ENCODE results near the gene SEPSECS.

Gene SEPSECS

DNA sequence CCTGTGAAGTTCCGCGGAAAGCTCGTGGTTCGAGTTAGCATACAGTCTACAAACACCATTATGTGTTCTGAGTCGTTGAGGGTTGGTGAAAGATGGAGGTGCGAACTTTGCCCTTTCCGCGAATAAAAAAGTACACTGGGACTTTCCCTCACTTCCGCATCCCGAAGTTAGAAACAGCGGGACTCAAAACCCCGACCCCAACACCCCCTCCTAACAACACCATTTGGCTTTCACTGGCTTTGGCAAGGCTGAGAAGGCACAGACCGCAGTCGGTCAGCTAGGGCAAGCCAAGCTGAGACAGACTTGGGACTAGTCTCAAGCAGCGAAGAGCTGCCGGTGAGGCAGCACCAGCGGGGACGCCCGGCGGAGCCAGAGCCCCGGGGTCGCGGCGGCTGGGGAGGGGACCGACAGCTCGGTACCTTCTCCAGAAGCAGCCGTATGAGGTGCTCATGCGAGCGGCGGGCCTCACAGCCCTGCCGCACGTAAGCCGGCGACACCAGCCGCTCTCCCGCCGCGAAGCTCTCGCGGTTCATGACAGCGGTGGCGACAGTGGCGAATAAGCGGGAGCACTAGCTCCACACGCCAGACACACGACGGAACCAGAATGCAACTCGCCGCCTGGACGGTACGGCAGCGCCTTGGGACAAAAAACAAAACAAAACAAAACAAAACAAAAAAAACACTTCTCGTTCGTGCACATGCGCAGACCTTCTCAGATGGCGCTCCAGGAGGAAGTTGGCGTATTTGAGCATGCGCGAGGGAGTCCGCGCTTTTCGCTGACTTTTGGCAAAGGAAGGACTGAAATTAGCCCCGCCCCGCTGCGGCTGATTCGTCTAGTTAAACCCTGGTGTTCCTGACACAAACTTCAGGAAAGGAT, at the start of gene SEPSECS:
Gene SEPSECS (minus strand): TSS at position 613 of the 877 bp plus-strand sequence. CDS start 80 bp downstream, at position 533.
- peak; percentile 97 for DNase-seq (ENCODE audit: low spot score)

DNA sequence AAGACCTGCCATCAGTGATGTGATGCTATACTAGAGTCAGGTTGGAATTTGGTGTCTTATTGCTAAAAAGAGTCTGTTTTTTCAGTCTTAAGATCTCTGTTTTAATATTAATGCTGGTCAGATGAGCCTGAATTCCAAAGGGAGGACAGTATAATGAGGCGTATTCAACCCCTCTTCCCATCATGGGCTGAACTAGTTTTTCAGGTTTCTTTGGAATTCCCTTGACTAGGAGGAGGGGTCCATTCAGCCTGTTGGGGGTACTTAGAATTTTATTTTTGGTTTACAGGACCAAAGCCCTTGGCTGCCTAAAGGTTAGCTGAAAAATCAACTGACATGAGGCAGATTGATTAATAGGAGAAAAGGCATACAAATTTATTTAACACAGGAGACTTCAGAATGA, 49.5 kb upstream of the SEPSECS start:
- no peak for DNase-seq (ENCODE audit: low spot score)

- DNase-seq (ENCODE audit: low spot score), result no peak
These were observed 47.7 kb upstream of the SEPSECS start for GRCh38 chr4:25207997-25208396.

DNA sequence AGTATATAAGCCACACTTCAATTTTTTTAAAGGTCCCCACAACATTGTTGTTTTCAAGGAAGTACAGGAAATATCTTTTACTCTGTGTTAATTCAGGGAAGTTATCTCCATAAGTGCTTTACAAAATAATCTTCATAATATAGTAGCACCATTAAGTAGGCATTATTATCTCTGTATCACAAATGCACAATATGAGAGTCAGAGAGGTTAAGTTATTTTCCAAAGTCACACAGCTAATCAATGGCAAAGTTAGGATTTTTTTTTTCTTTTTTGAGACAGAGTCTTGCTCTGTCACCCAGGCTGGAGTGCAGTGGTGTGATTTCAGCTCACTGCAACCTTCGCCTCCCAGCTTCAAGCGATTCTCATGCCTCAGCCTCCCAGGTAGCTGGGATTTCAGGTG, 38.5 kb upstream of the SEPSECS start:
- DNase-seq (ENCODE audit: low spot score), result no peak

GRCh38 chr4:25190407-25190806, 30.2 kb upstream of the SEPSECS start:
- DNase-seq (ENCODE audit: low spot score), result no peak

DNA sequence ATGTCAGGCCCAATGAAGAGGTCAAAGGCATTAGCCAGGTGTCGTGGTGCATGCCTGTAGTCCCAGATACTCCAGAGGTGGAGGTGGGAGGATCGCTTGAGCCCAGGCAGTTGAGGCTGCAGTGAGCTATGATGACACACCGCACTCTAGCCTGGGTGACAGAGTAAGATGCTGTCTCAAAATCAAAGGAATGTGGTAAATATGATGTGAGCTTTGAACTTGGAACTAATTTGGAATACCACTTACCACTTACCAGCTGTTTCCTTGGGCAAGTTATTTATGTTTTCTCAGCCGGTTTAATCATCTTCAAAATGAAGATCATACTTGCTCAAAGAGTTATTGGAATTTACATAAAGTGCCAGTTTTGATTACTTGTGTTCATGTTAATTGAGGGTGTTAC, 23.8 kb upstream of the SEPSECS start:
- no peak for DNase-seq (ENCODE audit: low spot score)

DNA sequence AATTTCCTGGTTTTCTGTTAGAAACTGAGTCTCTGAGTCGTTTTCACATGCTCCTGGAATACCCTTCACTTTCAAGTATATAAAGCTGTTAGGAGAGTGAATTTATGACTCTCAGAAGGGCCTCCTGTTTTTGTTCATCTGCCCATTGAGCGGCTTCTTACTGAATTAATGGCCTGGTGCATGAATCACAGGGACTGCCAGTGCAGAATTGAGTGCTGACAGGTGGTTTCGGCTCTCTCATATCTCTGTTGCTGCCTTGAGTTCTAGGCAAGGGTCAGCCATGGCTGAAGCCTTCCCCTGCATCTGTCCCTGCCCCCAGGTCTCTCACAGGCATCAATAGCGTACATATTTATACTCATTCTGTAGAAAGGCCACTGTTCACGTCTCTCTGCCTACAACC, 22.7 kb upstream of the SEPSECS start:
- no peak for DNase-seq (ENCODE audit: low spot score)

DNA sequence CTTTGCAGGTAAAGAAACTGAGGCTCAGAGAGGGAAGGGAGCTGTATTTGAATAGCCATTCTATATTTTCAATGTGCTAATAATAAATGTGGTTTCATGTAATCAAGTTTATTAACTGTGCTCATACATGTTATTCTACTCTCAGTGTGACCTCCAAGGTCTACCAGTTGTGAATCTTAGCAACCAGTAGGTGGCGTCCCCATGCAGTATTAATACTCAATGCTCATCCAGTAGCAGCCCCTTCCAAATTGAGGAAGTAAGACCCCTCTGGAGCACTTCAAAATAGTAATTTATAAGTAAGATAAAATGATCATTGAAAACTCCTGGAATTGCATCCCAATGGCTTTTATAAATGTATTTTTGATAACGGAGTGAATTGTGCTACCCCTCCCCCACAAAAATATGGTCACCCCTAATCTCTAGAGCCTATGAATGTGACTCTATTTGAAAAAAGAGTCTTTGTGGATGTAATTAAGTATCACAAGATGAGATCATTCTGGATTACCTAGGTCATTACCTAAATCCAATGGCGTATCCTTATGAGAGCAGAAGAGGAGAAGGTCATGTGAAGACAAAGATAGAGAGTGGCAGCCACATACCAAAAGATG, 20.4 kb upstream of the SEPSECS start:
- peak; percentile 61 for DNase-seq (ENCODE audit: low spot score)

- DNase-seq (ENCODE audit: low spot score), result no peak
These were observed 18.6 kb upstream of the SEPSECS start for GRCh38 chr4:25178838-25179261.

DNA sequence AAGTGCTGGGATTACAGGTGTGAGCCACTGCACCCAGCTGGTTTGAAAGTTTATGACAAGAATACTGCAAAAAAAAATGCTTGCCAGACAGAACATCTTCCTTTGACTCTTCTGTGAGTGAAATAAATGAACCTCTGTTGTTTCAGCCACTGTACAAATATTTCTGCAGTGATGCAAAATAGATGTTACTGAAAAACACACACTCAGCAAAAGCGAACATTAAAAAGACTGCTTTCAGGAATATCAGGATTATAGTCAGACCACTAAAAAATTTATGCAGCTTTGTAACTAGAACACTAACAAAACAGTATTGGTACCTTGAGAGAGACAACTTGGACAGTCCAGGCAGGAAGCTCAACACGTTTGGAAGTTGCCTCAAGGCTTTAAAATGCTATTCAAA, 16.9 kb upstream of the SEPSECS start:
- no peak for DNase-seq (ENCODE audit: low spot score)

GRCh38 chr4:25174674-25175073, 14.4 kb upstream of the SEPSECS start:
- no peak for DNase-seq (ENCODE audit: low spot score)

GRCh38 chr4:25172961-25173915, 13.0 kb upstream of the SEPSECS start:
- peak; percentile 98 for DNase-seq (ENCODE audit: low spot score)

DNA sequence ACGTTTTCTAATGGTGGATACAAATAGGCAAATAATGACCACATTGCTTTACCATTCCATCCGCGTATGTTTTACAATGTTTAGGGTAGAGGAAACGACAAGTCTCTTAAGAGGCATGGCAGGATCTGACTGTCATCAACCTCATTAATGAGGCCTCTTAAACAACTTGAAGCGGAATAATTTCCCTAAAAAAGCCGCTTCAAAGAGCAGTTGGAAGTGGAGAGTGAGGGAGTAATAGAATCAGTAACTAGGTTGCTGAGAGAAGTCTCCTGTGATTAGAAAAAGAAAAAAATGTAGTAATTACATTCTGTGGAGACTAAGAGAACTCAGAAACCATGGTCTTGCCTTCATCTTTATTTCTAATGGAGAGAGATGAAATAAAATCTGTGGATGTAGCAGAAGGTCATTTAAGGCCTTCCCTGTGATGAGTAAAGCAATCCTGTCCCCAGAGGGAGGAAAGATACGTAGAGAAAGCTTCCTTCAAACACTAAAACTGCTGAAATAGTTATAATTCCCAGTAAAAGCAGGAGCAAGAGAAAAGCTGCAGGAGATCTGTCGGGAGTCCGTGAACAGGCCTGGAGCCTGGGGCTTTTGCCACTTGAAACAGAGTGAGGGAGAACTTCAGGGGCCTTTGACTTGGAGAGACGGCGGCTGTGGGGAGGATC, 11.1 kb upstream of the SEPSECS start:
- no peak for DNase-seq (ENCODE audit: low spot score)

DNA sequence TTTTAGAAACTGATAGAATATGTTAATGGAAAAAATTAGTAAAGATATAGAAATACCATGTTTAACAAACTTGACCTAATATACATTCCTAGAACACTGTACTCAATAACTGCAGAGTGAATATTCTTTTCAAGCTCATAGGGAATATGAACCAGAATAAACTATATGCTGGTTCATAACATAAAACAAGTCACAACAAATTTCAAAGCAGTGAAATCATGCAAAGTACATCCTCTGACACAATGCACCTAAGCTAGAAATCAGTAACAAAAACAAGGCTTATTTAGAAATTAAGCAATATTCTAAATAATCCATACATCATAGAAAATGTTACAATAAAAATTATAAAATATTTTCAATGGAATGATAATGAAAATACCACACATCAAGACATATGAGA, 9.2 kb upstream of the SEPSECS start:
- DNase-seq (ENCODE audit: low spot score), result no peak

- DNase-seq (ENCODE audit: low spot score), result no peak
These were observed 5.7 kb upstream of the SEPSECS start for GRCh38 chr4:25165916-25166315.

DNA sequence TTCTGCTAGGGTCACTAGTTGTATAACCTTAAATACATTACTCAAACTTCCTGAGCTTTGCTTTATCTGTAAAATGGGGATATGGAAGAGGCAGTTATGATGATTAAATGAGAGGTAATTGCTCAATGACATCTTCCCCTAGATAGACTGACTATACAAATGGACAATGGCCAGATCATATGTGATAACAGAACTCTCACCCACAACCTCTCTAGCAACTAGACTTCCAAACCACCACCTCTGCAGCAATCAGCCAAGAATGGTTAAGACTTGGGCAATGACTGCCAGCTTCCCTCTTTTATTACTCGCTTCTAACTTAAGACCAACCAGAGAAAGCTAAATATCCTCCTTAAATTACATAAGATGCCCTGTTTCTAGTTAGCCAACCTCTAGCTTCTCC, 2.9 kb upstream of the SEPSECS start:
- DNase-seq (ENCODE audit: low spot score), result no peak

DNA sequence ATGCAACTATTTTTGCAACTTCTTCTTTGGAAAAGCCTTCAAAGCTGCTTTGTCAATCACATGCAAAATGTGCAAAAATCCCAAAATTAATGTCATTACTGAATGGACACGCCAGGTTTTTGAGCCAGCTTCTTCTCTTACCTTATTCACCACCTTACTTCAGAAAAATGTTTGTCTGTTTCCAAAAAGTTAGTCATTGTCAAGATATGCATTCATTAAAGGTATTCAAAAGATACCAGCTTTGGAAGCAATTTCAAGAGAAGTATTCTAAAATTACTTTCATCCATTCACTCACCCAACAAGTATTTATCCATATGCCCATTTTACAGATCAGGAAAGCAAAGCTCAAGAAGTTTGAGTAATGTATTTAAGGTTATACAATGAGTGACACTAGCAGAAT, 2.3 kb upstream of the SEPSECS start:
- DNase-seq (ENCODE audit: low spot score), result no peak

- peak; percentile 36 for DNase-seq (ENCODE audit: low spot score)
These were observed 1.3 kb upstream of the SEPSECS start for GRCh38 chr4:25161593-25161950.

- DNase-seq (ENCODE audit: low spot score), result peak; percentile 47
These were observed 704 bp upstream of the SEPSECS start for GRCh38 chr4:25160714-25161592.

GRCh38 chr4:25158817-25159216, 1.4 kb downstream of the SEPSECS start:
- DNase-seq (ENCODE audit: low spot score), result no peak

- no peak for DNase-seq (ENCODE audit: low spot score)
These were observed 3.2 kb downstream of the SEPSECS start for GRCh38 chr4:25157081-25157480.

All from RKO (cell line).